ENCODE results near the gene PDE4D.

DNA sequence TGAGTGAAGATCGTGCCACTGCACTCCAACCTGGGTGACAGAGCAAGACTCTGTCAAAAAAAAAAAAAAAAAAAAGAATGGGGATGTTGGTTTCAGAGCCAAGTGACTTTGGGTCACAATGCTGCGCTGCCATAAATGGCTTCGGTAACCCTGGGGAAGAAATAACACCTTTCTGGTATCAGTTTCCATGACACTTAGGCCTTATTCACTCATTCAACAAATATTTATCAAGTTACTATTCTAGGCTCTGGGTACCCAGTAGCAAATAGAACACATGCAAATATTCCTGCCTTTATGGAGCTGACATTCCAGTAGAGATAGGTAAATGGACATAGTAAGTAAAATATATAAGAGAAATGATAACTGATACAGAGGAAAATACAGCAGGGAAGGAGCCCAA, 454.2 kb downstream of the PDE4D start:
- TF ChIP-seq YY1 (IDR thresholded peaks at IDR 0.05; ENCODE audit: insufficient read depth, insufficient read length), result no peak
- no peak for TF ChIP-seq SUZ12 (IDR thresholded peaks at IDR 0.05; ENCODE audit: extremely low read depth, insufficient read depth, insufficient read length)
- no peak for TF ChIP-seq ZNF274 (IDR thresholded peaks at IDR 0.05; ENCODE audit: low read depth, low read length)

Data from NT2/D1 (cell line).